Neural progenitor cell (in vitro differentiated cells): ENCODE measurements around the gene PNN. TPM values are rescaled to one million over a fixed set of nuclear protein-coding genes. Genes with fewer than 3 reads are reported as not detected.
"Not testable (repeated sequence)": the region's sequence is repeated elsewhere in the genome, so short reads cannot be mapped to it uniquely, and the experiment has no call there.

Source experiments
- DNase-seq: peaks from one replicate; pipeline ENCODE4 v3.0.0-alpha.2; 2016; ENCODE audit warnings: low spot score
- H2AFZ ChIP-seq: fragments of 200-600 bp; sonication (generic); replicated peaks from 2 replicates; pipeline ENCODE4 v1.6.1; 2016; ENCODE audit warnings: antibody characterized with exemption
- H3F3A ChIP-seq: fragments of 200-600 bp; sonication (generic); 2 replicates; pipeline ENCODE4 v1.6.1; 2016; ENCODE audit warnings: antibody characterized with exemption, low read depth
- H3K27ac ChIP-seq: fragments of 200-600 bp; sonication (generic); 2 replicates; pipeline ENCODE4 v1.5.1; 2016; ENCODE audit warnings: mild to moderate bottlenecking
- H3K27me3 ChIP-seq: fragments of 200-600 bp; sonication (generic); 2 replicates; pipeline ENCODE4 v1.6.1; 2016; ENCODE audit warnings: mild to moderate bottlenecking, moderate library complexity
- H3K36me3 ChIP-seq: fragments of 200-600 bp; sonication (generic); 2 replicates; pipeline ENCODE4 v1.5.1; 2016
- H3K4me1 ChIP-seq: fragments of 200-600 bp; sonication (generic); 2 replicates; pipeline ENCODE4 v1.6.1; 2016; ENCODE audit warnings: mixed run types
- H3K4me2 ChIP-seq: fragments of 200-600 bp; sonication (generic); 2 replicates; pipeline ENCODE4 v1.6.1; 2016
- H3K4me3 ChIP-seq: fragments of 200-600 bp; sonication (generic); 2 replicates; pipeline ENCODE4 v1.5.1; 2016
- H3K79me2 ChIP-seq: fragments of 200-600 bp; sonication (generic); 2 replicates; pipeline ENCODE4 v1.6.1; 2016; ENCODE audit warnings: low read depth
- H3K9ac ChIP-seq: fragments of 200-600 bp; sonication (generic); 2 replicates; pipeline ENCODE4 v1.6.1; 2016
- H3K9me3 ChIP-seq: fragments of 200-600 bp; sonication (generic); 2 replicates; pipeline ENCODE4 v1.5.1; 2016; ENCODE audit warnings: low read depth
- H4K20me1 ChIP-seq: fragments of 200-600 bp; sonication (generic); 2 replicates; pipeline ENCODE4 v1.6.1; 2016; ENCODE audit warnings: low read depth
- H3K27ac Mint-ChIP-seq: 3 replicates; pipeline ENCODE4 v1.8.0; 2021; ENCODE audit warnings: mixed read lengths
- H3K27me3 Mint-ChIP-seq: 2 replicates; pipeline ENCODE4 v1.8.0; 2022; ENCODE audit warnings: low read depth, mild to moderate bottlenecking, inconsistent platforms, moderate library complexity, mixed read lengths; ENCODE audit not compliant: insufficient read depth
- H3K36me3 Mint-ChIP-seq: 3 replicates; pipeline ENCODE4 v1.8.0; 2021; ENCODE audit warnings: mixed read lengths
- H3K4me1 Mint-ChIP-seq: 3 replicates; pipeline ENCODE4 v1.8.0; 2021; ENCODE audit warnings: mixed read lengths
- H3K4me3 Mint-ChIP-seq: 3 replicates; pipeline ENCODE4 v1.8.0; 2021; ENCODE audit warnings: mild to moderate bottlenecking, moderate library complexity, mixed read lengths
- H3K9me3 Mint-ChIP-seq: 3 replicates; pipeline ENCODE4 v1.8.0; 2020; ENCODE audit warnings: mixed read lengths
- EZH2 ChIP-seq: fragments of 200-600 bp; sonication (generic); IDR thresholded peaks from 2 replicates; pipeline ENCODE4 v1.6.1; 2017; ENCODE audit warnings: antibody characterized with exemption, mild to moderate bottlenecking, moderate library complexity
- EZH2phosphoT487 ChIP-seq: fragments of 200-600 bp; sonication (generic); IDR thresholded peaks from 2 replicates; pipeline ENCODE4 v1.6.1; 2017; ENCODE audit warnings: antibody characterized with exemption
- total RNA-seq: library from RNA; depleted of rRNA; stranded (reverse); fragments of >200 nt; gene quantifications from 2 replicates; pipeline ENCODE4 v1.2.3, GENCODE V29; 2015; ENCODE audit warnings: low replicate concordance
- TF ChIP-seq, protein P1 (sequence below): fragments of 200-600 bp; sonication (generic); IDR thresholded peaks from 2 replicates; pipeline ENCODE4 v1.5.1; 2017; ENCODE audit warnings: antibody characterized with exemption, mild to moderate bottlenecking

PNN gene
- total RNA-seq, 1 donor from 2014 or later, result 110 TPM

DNA sequence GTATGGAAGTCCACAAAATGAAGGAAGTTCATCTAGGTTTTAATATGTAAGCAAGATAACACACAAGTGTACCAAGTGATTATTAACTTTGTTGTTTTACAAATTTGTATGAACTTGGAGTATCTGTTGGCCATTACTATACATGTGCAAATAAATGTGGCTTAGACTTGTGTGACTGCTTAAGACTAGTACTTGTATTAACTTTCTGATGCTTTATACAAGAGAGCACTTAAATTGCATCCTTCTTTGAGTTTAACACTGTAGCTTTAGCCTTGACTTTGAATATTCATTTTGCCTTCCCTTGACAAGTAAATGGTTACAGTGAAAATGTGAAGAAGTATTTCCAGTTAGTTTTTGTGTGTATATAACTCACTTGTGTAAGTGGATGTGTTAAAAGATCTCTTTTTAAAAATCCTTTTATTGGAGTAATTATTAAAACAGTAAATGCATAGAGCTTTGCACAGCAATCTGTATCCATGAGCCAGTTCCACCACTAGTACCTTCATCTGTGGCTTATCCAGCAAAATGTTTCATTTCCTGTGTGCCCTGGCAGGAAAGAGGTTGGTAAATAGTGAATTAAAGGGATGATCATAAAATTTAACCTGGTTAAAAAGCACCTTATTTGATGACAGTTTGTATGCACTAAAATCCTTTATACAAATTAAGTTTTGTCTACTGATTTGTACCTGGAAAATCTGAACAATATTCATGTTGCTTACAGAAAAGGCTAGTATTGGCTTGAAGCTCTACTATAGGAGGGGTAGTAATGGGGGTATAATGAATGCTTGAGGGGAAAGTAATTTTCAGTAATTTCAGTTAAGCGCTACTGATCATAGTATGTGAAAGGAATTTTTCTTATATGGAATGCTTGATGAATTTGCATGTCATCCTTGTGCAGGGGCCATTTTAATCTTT, 8.0 kb downstream of the PNN start:
- peaks cover 16% of the 10 kb centered on the region for H3K4me1 ChIP-seq
- no peak overlapping the region for H3K4me2 ChIP-seq
- no peak overlapping the region for H3K4me3 ChIP-seq
- DNase-seq, result no peak
- Mint-ChIP-seq H3K4me1 (peaks cover 2% of the 10 kb centered on the region), H3K27me3 (peaks cover 3% of the 10 kb centered on the region), H3K27ac (no peak overlapping the region), H3K9me3 (no peaks in the 10 kb centered on the region), H3K4me3 (no peak overlapping the region), H3K36me3 (peaks cover 30% of the 10 kb centered on the region)
- H3K9me3 ChIP-seq, result no peaks in the 10 kb centered on the region
- peak overlapping the region; percentile 57 for H3K27ac ChIP-seq
- H3K36me3 ChIP-seq, result peaks cover 52% of the 10 kb centered on the region
- TF ChIP-seq, protein P1, sequence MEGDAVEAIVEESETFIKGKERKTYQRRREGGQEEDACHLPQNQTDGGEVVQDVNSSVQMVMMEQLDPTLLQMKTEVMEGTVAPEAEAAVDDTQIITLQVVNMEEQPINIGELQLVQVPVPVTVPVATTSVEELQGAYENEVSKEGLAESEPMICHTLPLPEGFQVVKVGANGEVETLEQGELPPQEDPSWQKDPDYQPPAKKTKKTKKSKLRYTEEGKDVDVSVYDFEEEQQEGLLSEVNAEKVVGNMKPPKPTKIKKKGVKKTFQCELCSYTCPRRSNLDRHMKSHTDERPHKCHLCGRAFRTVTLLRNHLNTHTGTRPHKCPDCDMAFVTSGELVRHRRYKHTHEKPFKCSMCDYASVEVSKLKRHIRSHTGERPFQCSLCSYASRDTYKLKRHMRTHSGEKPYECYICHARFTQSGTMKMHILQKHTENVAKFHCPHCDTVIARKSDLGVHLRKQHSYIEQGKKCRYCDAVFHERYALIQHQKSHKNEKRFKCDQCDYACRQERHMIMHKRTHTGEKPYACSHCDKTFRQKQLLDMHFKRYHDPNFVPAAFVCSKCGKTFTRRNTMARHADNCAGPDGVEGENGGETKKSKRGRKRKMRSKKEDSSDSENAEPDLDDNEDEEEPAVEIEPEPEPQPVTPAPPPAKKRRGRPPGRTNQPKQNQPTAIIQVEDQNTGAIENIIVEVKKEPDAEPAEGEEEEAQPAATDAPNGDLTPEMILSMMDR, result no peak
- TF ChIP-seq EZH2phosphoT487 (no peak), EZH2 (no peak)
- no peak overlapping the region for H3K9ac ChIP-seq
- H3F3A ChIP-seq, result peaks cover 97% of the 10 kb centered on the region
- no peaks in the 10 kb centered on the region for H3K27me3 ChIP-seq
- no peak overlapping the region for H2AFZ ChIP-seq
- peaks cover 52% of the 10 kb centered on the region for H3K79me2 ChIP-seq
- H4K20me1 ChIP-seq, result peaks cover 45% of the 10 kb centered on the region

DNA sequence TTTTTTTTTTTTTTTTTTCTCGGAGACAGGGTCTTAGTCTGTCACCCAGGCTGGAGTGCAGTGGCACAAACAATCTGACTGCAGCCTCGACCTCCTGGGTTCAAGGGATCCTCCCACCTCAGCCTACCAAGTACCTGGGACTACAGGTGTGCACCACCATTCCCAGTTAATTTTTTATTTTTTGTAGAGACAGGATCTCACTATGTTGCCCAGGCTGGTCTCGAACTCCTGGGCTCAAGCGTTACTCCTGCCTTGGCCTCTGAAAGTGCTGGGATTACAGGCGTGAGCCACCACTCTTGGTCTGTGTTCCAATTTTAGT, 8.6 kb downstream of the PNN start:
- H3K27me3 ChIP-seq, result not testable (repeated sequence)

DNA sequence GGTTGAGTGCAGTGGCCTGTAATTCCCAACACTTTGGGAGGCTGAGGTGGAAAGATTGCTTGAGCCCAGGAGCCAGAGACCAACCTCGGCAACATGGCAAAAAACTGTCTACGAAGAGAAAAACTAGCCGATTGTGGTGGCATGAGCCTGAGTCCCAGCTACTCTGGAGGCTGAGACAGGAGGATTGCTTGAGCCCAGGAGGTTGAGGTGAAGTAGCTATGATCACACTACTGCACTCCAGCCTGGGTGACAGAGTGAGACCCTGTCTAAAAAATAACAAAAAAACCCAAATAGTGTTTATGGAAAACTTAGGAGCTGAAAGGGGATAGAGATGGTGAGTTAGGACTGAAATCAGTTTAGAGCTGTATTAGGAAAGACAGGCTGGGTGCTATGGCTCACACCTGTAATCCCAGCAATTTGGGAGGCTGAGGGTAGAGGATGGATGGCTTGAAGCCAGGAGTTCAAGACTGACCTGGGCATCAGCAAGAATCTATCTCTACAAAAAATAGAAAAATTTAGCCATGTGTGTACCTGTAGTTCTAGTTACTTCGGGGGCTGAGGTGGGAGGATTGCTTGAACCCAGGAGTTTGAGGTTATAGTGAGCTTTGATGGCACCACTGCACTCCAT, 9.7 kb downstream of the PNN start:
- Mint-ChIP-seq H3K4me3 (no peak overlapping the region), H3K9me3 (no peaks in the 10 kb centered on the region), H3K4me1 (no peaks in the 10 kb centered on the region), H3K27me3 (peaks cover 3% of the 10 kb centered on the region), H3K27ac (no peak overlapping the region), H3K36me3 (peaks cover 23% of the 10 kb centered on the region)
- Histone ChIP-seq H3K4me3 (no peak overlapping the region), H3K36me3 (peaks cover 40% of the 10 kb centered on the region), H3K79me2 (peaks cover 35% of the 10 kb centered on the region), H3K4me1 (peaks cover 22% of the 10 kb centered on the region), H2AFZ (no peak overlapping the region), H4K20me1 (peaks cover 41% of the 10 kb centered on the region), H3K9ac (no peak overlapping the region), H3K4me2 (no peak overlapping the region), H3F3A (peaks cover 90% of the 10 kb centered on the region), H3K27ac (peak overlapping the region; percentile 0), H3K9me3 (no peaks in the 10 kb centered on the region), H3K27me3 (no peaks in the 10 kb centered on the region)
- TF ChIP-seq, protein P1, result no peak
- no peak for TF ChIP-seq EZH2
- no peak for TF ChIP-seq EZH2phosphoT487
- no peak for DNase-seq

More for the DNA sequence above, 8.6 kb downstream of the PNN start:
- not testable (repeated sequence) for H3K9me3 ChIP-seq, H3K27ac Mint-ChIP-seq, H3K27ac ChIP-seq, H3K9ac ChIP-seq, H3K9me3 Mint-ChIP-seq, H3K27me3 Mint-ChIP-seq, H3K4me2 ChIP-seq, H2AFZ ChIP-seq, DNase-seq, H3K4me3 Mint-ChIP-seq, H3K4me3 ChIP-seq, H3K4me1 Mint-ChIP-seq
- H3K36me3 ChIP-seq, result peaks cover 50% of the 10 kb centered on the region
- H3K79me2 ChIP-seq, result peaks cover 46% of the 10 kb centered on the region
- peaks cover 97% of the 10 kb centered on the region for H3F3A ChIP-seq
- H4K20me1 ChIP-seq, result peaks cover 43% of the 10 kb centered on the region
- H3K4me1 ChIP-seq, result peaks cover 17% of the 10 kb centered on the region
- H3K36me3 Mint-ChIP-seq, result peaks cover 30% of the 10 kb centered on the region
